HepG2 (cell line): ENCODE results near the gene NUBP2. TPM values are rescaled to one million over a fixed set of nuclear protein-coding genes. Genes with fewer than 3 reads are reported as not detected.

Experiments
- ARNTL ChIP-seq: sonication (generic); formaldehyde crosslinking; IDR thresholded peaks from 2 replicates; pipeline ENCODE4 v1.4.0; 2020; ENCODE audit warnings: mild to moderate bottlenecking, missing genetic modification reagents
- FLYWCH1 ChIP-seq: sonication (generic); formaldehyde crosslinking; IDR thresholded peaks from 2 replicates; pipeline ENCODE4 v1.8.1; 2023; ENCODE audit warnings: mild to moderate bottlenecking, missing genetic modification reagents
- HNF4A ChIP-seq: sonication (generic); formaldehyde crosslinking; IDR thresholded peaks from 2 replicates; pipeline ENCODE4 v1.4.0; 2020; ENCODE audit warnings: missing genetic modification reagents
- KLF11 ChIP-seq: IDR thresholded peaks from 2 replicates; pipeline ENCODE4 v1.6.1; 2016; ENCODE audit warnings: missing compliant biosample characterization
- NFRKB ChIP-seq: fragments of 450-650 bp; IDR thresholded peaks from 2 replicates; pipeline ENCODE4 v1.6.1; 2017
- REL ChIP-seq: sonication (generic); formaldehyde crosslinking; conservative IDR thresholded peaks from 2 replicates; pipeline ENCODE4 v1.8.0; 2022; ENCODE audit warnings: mild to moderate bottlenecking, missing genetic modification reagents, moderate library complexity
- SAP130 ChIP-seq: IDR thresholded peaks from 2 replicates; pipeline ENCODE4 v1.6.1; 2016; ENCODE audit warnings: low read depth
- SMYD3 ChIP-seq: sonication (generic); formaldehyde crosslinking; IDR thresholded peaks from 2 replicates; pipeline ENCODE4 v1.8.1; 2023; ENCODE audit warnings: mild to moderate bottlenecking, missing genetic modification reagents
- ZBTB4 ChIP-seq: sonication (generic); formaldehyde crosslinking; IDR thresholded peaks from 2 replicates; pipeline ENCODE4 v1.4.0; 2020; ENCODE audit warnings: missing genetic modification reagents, mild to moderate bottlenecking, borderline replicate concordance
- ZBTB40 ChIP-seq, 2 experiments: fragments of 450-650 bp in 1 of 2; sonication (generic) in 1 of 2; formaldehyde crosslinking in 1 of 2; IDR thresholded peaks; 2 replicates each; pipeline versions ENCODE4 v1.6.1 to v1.8.0; 2016 to 2022; ENCODE audit warnings: antibody characterized with exemption in 1 of 2, mild to moderate bottlenecking in 1 of 2, missing genetic modification reagents in 1 of 2
- ZNF296 ChIP-seq: sonication (generic); formaldehyde crosslinking; conservative IDR thresholded peaks from 2 replicates; pipeline ENCODE4 v1.5.0; 2020; ENCODE audit warnings: mild to moderate bottlenecking, missing genetic modification reagents
- ZNF501 ChIP-seq: sonication (generic); formaldehyde crosslinking; IDR thresholded peaks from 2 replicates; pipeline ENCODE4 v1.5.1; 2020; ENCODE audit warnings: mild to moderate bottlenecking, moderate library complexity, missing genetic modification reagents
- ZNF564 ChIP-seq: sonication (generic); formaldehyde crosslinking; IDR thresholded peaks from 2 replicates; pipeline ENCODE4 v1.8.1; 2023; ENCODE audit warnings: mild to moderate bottlenecking, missing genetic modification reagents
- ZNF691 ChIP-seq: sonication (generic); formaldehyde crosslinking; IDR thresholded peaks from 2 replicates; pipeline ENCODE4 v1.4.0; 2020; ENCODE audit warnings: missing genetic modification reagents, low read depth, mild to moderate bottlenecking, borderline replicate concordance
- ZNF768 ChIP-seq: sonication (generic); formaldehyde crosslinking; IDR thresholded peaks from 2 replicates; pipeline ENCODE4 v1.4.0; 2020; ENCODE audit warnings: missing genetic modification reagents
- ZSCAN12 ChIP-seq: sonication (generic); formaldehyde crosslinking; IDR thresholded peaks from 2 replicates; pipeline ENCODE4 v1.9.0; 2021; ENCODE audit warnings: mild to moderate bottlenecking, missing genetic modification reagents
- polyA plus RNA-seq, 8 experiments: library from polyadenylated mRNA; depleted of rRNA in 3 of 8; stranded (reverse) in 7 of 8; unstranded in 1 of 8; fragments of >200 nt; fragmentation: Illumina TruSeq in 4 of 8; extraction: Trizol in 4 of 8; gene quantifications; 2 replicates each; pipeline versions ENCODE4 v1.2.1 to v1.2.3, GENCODE V29; 2011 to 2016; ENCODE audit warnings: low read depth in 4 of 8, missing spikeins in 1 of 8, mixed read lengths in 1 of 8; ENCODE audit not compliant: insufficient read depth in 1 of 8
- total RNA-seq, 5 experiments: library from RNA; depleted of rRNA; stranded (reverse); fragments of >200 nt; fragmentation: Illumina TruSeq; extraction: Trizol; gene quantifications; 2 replicates each; pipeline ENCODE4 v1.2.3, GENCODE V29; 2016; ENCODE audit warnings: low read depth in 1 of 5

Gene NUBP2
- total and polyA plus RNA-seq, 2 of the 13 experiments (the other 11 are each of a cell fraction or from before 2014, with no cell fraction given) = 25.7 to 61.5 TPM

- TF ChIP-seq ZBTB40 (IDR thresholded peaks at IDR 0.05) (no peak), ZBTB40 (CRISPR knock-in tag; IDR thresholded peaks at IDR 0.05) (peak; percentile 87), ZNF296 (peak; percentile 73; the same call in 1 of the 2 replicates), ZBTB4 (CRISPR knock-in tag) (peak; percentile 85; the same call in 1 of the 2 replicates), ZSCAN12 (CRISPR knock-in tag) (no peak; the same call in 1 of the 2 replicates), ARNTL (CRISPR knock-in tag) (peak; percentile 95), HNF4A (CRISPR knock-in tag) (peak; percentile 39; the same call in 1 of the 2 replicates), ZNF564 (CRISPR knock-in tag) (peak; percentile 87), REL (CRISPR knock-in tag) (no peak; the same call in 1 of the 2 replicates), KLF11 (CRISPR knock-in tag) (no peak), FLYWCH1 (no peak), ZNF501 (CRISPR knock-in tag) (peak; percentile 92), ZNF691 (0 out of 2 replicates have a peak, but pooled peaks have one; percentile 85), SAP130 (peak; percentile 100), NFRKB (no peak), ZNF768 (CRISPR knock-in tag) (peak; percentile 70; the same call in 1 of the 2 replicates), SMYD3 (peak; percentile 62)
Measured at GRCh38 chr16:1826691-1827573, 44.2 kb downstream of the NUBP2 start, which contains the start of the genes FAHD1 and HAGH (continued).
